Spleen (tissue), 7 donors: Measurements from ENCODE around the gene SYNJ1.

Source experiments
- POLR2A ChIP-seq, 3 donors: fragments of 450-650 bp; IDR thresholded peaks; one replicate each; pipeline ENCODE4 v1.5.1; 2017; ENCODE audit warnings: antibody characterized with exemption in 3 of 3, mild to moderate bottlenecking in 1 of 3
- POLR2AphosphoS5 ChIP-seq, 3 donors: sonication (generic); formaldehyde crosslinking; IDR thresholded peaks; one replicate each; pipeline ENCODE4 v1.5.1; 2017; ENCODE audit warnings: antibody characterized with exemption in 3 of 3
- TF ChIP-seq, protein P1 (sequence below), 11 experiments: fragments of 200-600 bp in 7 of 11; fragments of 450-650 bp in 4 of 11; sonication (generic) in 4 of 11; IDR thresholded peaks in 8 of 11; conservative IDR thresholded peaks in 3 of 11; 1 replicate in 7 of 11; 2 replicates in 4 of 11; pipeline versions ENCODE4 v1.4.0 to v1.8.0; 2016 to 2021; ENCODE audit warnings: antibody characterized with exemption in 11 of 11, inconsistent platforms in 4 of 11, mild to moderate bottlenecking in 1 of 11
- donor health status: DM: no; HTN: no; CAD: no; lungs with moderate emphysema.
- donor health status: DM: no; HTN: no; CAD: no.
- donor health status: DM: no; HTN: no; CAD: no.

DNA sequence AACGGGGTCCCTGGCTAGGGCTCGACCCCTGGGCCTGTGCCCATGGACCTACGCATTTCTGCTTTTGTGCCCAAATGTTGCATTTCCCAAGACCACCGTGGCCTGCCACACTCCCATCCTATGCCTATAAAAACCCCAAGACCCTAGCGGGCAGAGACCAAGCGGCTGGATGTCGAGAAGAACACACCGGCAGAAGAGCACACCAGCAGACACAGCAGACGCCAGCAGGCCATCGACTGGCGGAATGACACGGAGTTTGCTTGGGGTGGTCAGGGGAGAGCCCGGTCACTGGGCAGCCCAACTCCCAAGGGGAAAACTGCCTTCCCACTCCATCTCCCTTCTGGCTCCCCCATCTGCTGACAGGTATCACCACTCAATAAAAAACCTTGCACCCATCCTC lies 146.9 kb downstream of the SYNJ1 start:
- TF ChIP-seq, protein P1, sequence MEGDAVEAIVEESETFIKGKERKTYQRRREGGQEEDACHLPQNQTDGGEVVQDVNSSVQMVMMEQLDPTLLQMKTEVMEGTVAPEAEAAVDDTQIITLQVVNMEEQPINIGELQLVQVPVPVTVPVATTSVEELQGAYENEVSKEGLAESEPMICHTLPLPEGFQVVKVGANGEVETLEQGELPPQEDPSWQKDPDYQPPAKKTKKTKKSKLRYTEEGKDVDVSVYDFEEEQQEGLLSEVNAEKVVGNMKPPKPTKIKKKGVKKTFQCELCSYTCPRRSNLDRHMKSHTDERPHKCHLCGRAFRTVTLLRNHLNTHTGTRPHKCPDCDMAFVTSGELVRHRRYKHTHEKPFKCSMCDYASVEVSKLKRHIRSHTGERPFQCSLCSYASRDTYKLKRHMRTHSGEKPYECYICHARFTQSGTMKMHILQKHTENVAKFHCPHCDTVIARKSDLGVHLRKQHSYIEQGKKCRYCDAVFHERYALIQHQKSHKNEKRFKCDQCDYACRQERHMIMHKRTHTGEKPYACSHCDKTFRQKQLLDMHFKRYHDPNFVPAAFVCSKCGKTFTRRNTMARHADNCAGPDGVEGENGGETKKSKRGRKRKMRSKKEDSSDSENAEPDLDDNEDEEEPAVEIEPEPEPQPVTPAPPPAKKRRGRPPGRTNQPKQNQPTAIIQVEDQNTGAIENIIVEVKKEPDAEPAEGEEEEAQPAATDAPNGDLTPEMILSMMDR (IDR thresholded peaks at IDR 0.05 in 8 of 11, conservative IDR thresholded peaks at IDR 0.05 in 3 of 11), result no peak
- TF ChIP-seq POLR2AphosphoS5 (IDR thresholded peaks at IDR 0.05), result no peak
- no peak for TF ChIP-seq POLR2A (IDR thresholded peaks at IDR 0.05)
